Astrocyte of the cerebellum (primary cell): ENCODE data around the gene GOLGA3.

Experiments
- DNase-seq: peaks from one replicate; pipeline ENCODE4 v3.0.0-alpha.2; 2011; ENCODE audit warnings: low read depth
- H3K4me3 ChIP-seq: 2 replicates; pipeline ENCODE4 v1.5.1; 2011; ENCODE audit warnings: mild to moderate bottlenecking, low read depth, low read length, moderate library complexity
- CTCF ChIP-seq: IDR thresholded peaks from 2 replicates; pipeline ENCODE4 v1.5.1; 2012; ENCODE audit warnings: low read length, low read depth, moderate library complexity, mild to moderate bottlenecking; ENCODE audit errors: missing control alignments
- in situ Hi-C: cut with HindIII; loops from 2 replicates; pipeline ENCODE4 v1.10.0; 2017; ENCODE audit warnings: low sequenced_read_pairs

Gene GOLGA3

GRCh38 chr12:132827763-132828703 is 636 bp downstream of the GOLGA3 start:
- no peak for TF ChIP-seq CTCF
- H3K4me3 ChIP-seq: peak overlapping the region; percentile 97
- peak; percentile 39 for DNase-seq
- in situ Hi-C loops: no loop called here

GRCh38 chr12:132825861-132826260 is 2.8 kb downstream of the GOLGA3 start:
- no peak for TF ChIP-seq CTCF
- in situ Hi-C loops: no loop called here
- DNase-seq: no peak
- H3K4me3 ChIP-seq: no peak overlapping the region

GRCh38 chr12:132825089-132825488 is 3.6 kb downstream of the GOLGA3 start:
- DNase-seq: no peak
- no peak overlapping the region for H3K4me3 ChIP-seq
- in situ Hi-C loops: no loop called here
- no peak for TF ChIP-seq CTCF

GRCh38 chr12:132824053-132824452 is 4.6 kb downstream of the GOLGA3 start:
- H3K4me3 ChIP-seq: no peak overlapping the region
- no peak for TF ChIP-seq CTCF
- in situ Hi-C loops: no loop called here
- DNase-seq: no peak

GRCh38 chr12:132818562-132818961 is 10.1 kb downstream of the GOLGA3 start:
- TF ChIP-seq CTCF: no peak
- no peak overlapping the region for H3K4me3 ChIP-seq
- in situ Hi-C loops: no loop called here
- no peak for DNase-seq

- no peak for TF ChIP-seq CTCF
- in situ Hi-C loops: loop anchor here (5.0 kb wide), 1 partner anchor 77 kb away; no protein-coding TSS in a partner anchor
- DNase-seq: no peak
- no peak overlapping the region for H3K4me3 ChIP-seq
These were observed 14.4 kb downstream of the GOLGA3 start for GRCh38 chr12:132814232-132814631.
